ENCODE data around the gene CAMK1D.

The CAMK1D gene

GRCh38 chr10:12488626-12489025 lies 139.3 kb downstream of the CAMK1D start:
- no peak for DNase-seq
- ATAC-seq (ENCODE audit: insufficient read depth, low read depth), result no peak
- H3K79me2 ChIP-seq (ENCODE audit: insufficient read depth, low read length), result no peaks in the 10 kb centered on the region
- H3K27me3 ChIP-seq (ENCODE audit: insufficient read depth, low read length, poor library complexity), result no peaks in the 10 kb centered on the region
- H3K27ac ChIP-seq (ENCODE audit: low read length), result no peak overlapping the region
- H2AFZ ChIP-seq (ENCODE audit: low read depth, low read length), result no peak overlapping the region
- H4K20me1 ChIP-seq (ENCODE audit: insufficient read depth, low read length), result 0 out of 2 replicates have a peak, but pooled peaks cover 2% of the 10 kb centered on the region
- no peaks in the 10 kb centered on the region for H3K36me3 ChIP-seq (ENCODE audit: insufficient read depth, low read length)
- H3K4me2 ChIP-seq (ENCODE audit: insufficient read depth, low read length), result no peak overlapping the region
- no peaks in the 10 kb centered on the region for H3K9me3 ChIP-seq (ENCODE audit: insufficient read depth, low read length, severe bottlenecking)
- no peak overlapping the region for H3K4me3 ChIP-seq (ENCODE audit: low read depth in 1 of 2, low read length in 2 of 2)
- no peak for TF ChIP-seq EZH2 (IDR thresholded peaks at IDR 0.05; ENCODE audit: borderline replicate concordance, low read depth, low read length, severe bottlenecking)
- TF ChIP-seq CTCF (IDR thresholded peaks at IDR 0.05; ENCODE audit: borderline replicate concordance, extremely low read depth, low read length, poor library complexity, severe bottlenecking), result no peak
- peaks cover 12% of the 10 kb centered on the region for H3K4me1 ChIP-seq (ENCODE audit: insufficient read depth, low read length)
- H3K9ac ChIP-seq (ENCODE audit: low read depth, low read length), result no peak overlapping the region

- Histone ChIP-seq H3K9me3 (ENCODE audit: insufficient read depth, low read length, severe bottlenecking) (no peaks in the 10 kb centered on the region), H4K20me1 (ENCODE audit: insufficient read depth, low read length) (0 out of 2 replicates have a peak, but pooled peaks cover 2% of the 10 kb centered on the region)
Measured at GRCh38 chr10:12489357-12489756, 140.0 kb downstream of the CAMK1D start.

GRCh38 chr10:12489806-12490205 lies 140.5 kb downstream of the CAMK1D start:
- TF ChIP-seq CTCF (IDR thresholded peaks at IDR 0.05; ENCODE audit: borderline replicate concordance, extremely low read depth, low read length, poor library complexity, severe bottlenecking) (no peak), EZH2 (IDR thresholded peaks at IDR 0.05; ENCODE audit: borderline replicate concordance, low read depth, low read length, severe bottlenecking) (no peak)

More at GRCh38 chr10:12489357-12489756, 140.0 kb downstream of the CAMK1D start:
- Histone ChIP-seq H3K79me2 (ENCODE audit: insufficient read depth, low read length) (no peaks in the 10 kb centered on the region), H3K27me3 (ENCODE audit: insufficient read depth, low read length, poor library complexity) (no peaks in the 10 kb centered on the region), H3K9ac (ENCODE audit: low read depth, low read length) (no peak overlapping the region), H2AFZ (ENCODE audit: low read depth, low read length) (no peak overlapping the region), H3K4me3 (ENCODE audit: low read depth in 1 of 2, low read length in 2 of 2) (no peak overlapping the region), H3K36me3 (ENCODE audit: insufficient read depth, low read length) (no peaks in the 10 kb centered on the region), H3K27ac (ENCODE audit: low read length) (no peak overlapping the region), H3K4me1 (ENCODE audit: insufficient read depth, low read length) (peaks cover 12% of the 10 kb centered on the region), H3K4me2 (ENCODE audit: insufficient read depth, low read length) (no peak overlapping the region)
- ATAC-seq (ENCODE audit: insufficient read depth, low read depth) (no peak), DNase-seq (no peak)
- TF ChIP-seq CTCF (IDR thresholded peaks at IDR 0.05; ENCODE audit: borderline replicate concordance, extremely low read depth, low read length, poor library complexity, severe bottlenecking), result no peak
- no peak for TF ChIP-seq EZH2 (IDR thresholded peaks at IDR 0.05; ENCODE audit: borderline replicate concordance, low read depth, low read length, severe bottlenecking)

GRCh38 chr10:12490963-12491362 lies 141.6 kb downstream of the CAMK1D start:
- 0 out of 2 replicates have a peak, but pooled peaks cover 2% of the 10 kb centered on the region for H4K20me1 ChIP-seq (ENCODE audit: insufficient read depth, low read length)
- no peak for DNase-seq

More at GRCh38 chr10:12489806-12490205, 140.5 kb downstream of the CAMK1D start:
- Histone ChIP-seq H3K4me3 (ENCODE audit: low read depth in 1 of 2, low read length in 2 of 2) (no peak overlapping the region), H2AFZ (ENCODE audit: low read depth, low read length) (no peak overlapping the region), H3K4me1 (ENCODE audit: insufficient read depth, low read length) (peaks cover 11% of the 10 kb centered on the region), H3K36me3 (ENCODE audit: insufficient read depth, low read length) (no peaks in the 10 kb centered on the region), H3K9me3 (ENCODE audit: insufficient read depth, low read length, severe bottlenecking) (no peaks in the 10 kb centered on the region), H3K9ac (ENCODE audit: low read depth, low read length) (no peak overlapping the region), H3K27me3 (ENCODE audit: insufficient read depth, low read length, poor library complexity) (no peaks in the 10 kb centered on the region), H3K79me2 (ENCODE audit: insufficient read depth, low read length) (no peaks in the 10 kb centered on the region), H3K4me2 (ENCODE audit: insufficient read depth, low read length) (no peak overlapping the region), H3K27ac (ENCODE audit: low read length) (no peak overlapping the region), H4K20me1 (ENCODE audit: insufficient read depth, low read length) (0 out of 2 replicates have a peak, but pooled peaks cover 2% of the 10 kb centered on the region)
- DNase-seq (no peak), ATAC-seq (ENCODE audit: insufficient read depth, low read depth) (no peak)

More at GRCh38 chr10:12490963-12491362, 141.6 kb downstream of the CAMK1D start:
- no peaks in the 10 kb centered on the region for H3K27me3 ChIP-seq (ENCODE audit: insufficient read depth, low read length, poor library complexity)
- no peaks in the 10 kb centered on the region for H3K36me3 ChIP-seq (ENCODE audit: insufficient read depth, low read length)
- no peak overlapping the region for H3K4me2 ChIP-seq (ENCODE audit: insufficient read depth, low read length)
- no peaks in the 10 kb centered on the region for H3K9me3 ChIP-seq (ENCODE audit: insufficient read depth, low read length, severe bottlenecking)
- no peak overlapping the region for H3K4me3 ChIP-seq (ENCODE audit: low read depth in 1 of 2, low read length in 2 of 2)
- no peaks in the 10 kb centered on the region for H3K4me1 ChIP-seq (ENCODE audit: insufficient read depth, low read length)
- no peak for TF ChIP-seq CTCF (IDR thresholded peaks at IDR 0.05; ENCODE audit: borderline replicate concordance, extremely low read depth, low read length, poor library complexity, severe bottlenecking)
- no peak for TF ChIP-seq EZH2 (IDR thresholded peaks at IDR 0.05; ENCODE audit: borderline replicate concordance, low read depth, low read length, severe bottlenecking)
- H3K9ac ChIP-seq (ENCODE audit: low read depth, low read length), result no peak overlapping the region
- no peak overlapping the region for H3K27ac ChIP-seq (ENCODE audit: low read length)
- ATAC-seq (ENCODE audit: insufficient read depth, low read depth), result no peak
- H2AFZ ChIP-seq (ENCODE audit: low read depth, low read length), result no peak overlapping the region
- no peaks in the 10 kb centered on the region for H3K79me2 ChIP-seq (ENCODE audit: insufficient read depth, low read length)

Data from DND-41 (cell line).